Keratinocyte (primary cell): ENCODE data around the gene AP5B1. TPM values are rescaled to one million over a fixed set of nuclear protein-coding genes. Genes with fewer than 3 reads are reported as not detected.

ENCODE experiments used
- DNase-seq: peaks from one replicate; pipeline ENCODE4 v3.0.0-alpha.2; 2011; ENCODE audit warnings: low read depth, missing footprints, low spot score
- FAIRE-seq: peaks from 2 replicates; lab custom pipeline; 2011; peaks lifted over from hg19 to GRCh38; lab: Jason Lieb, UNC
- H2AFZ ChIP-seq: 2 replicates; pipeline ENCODE4 v1.6.0; 2012; ENCODE audit warnings: low read length, control low read depth, inconsistent platforms; ENCODE audit not compliant: control insufficient read depth
- H3K27ac ChIP-seq: 2 replicates; pipeline ENCODE4 v1.5.1; 2011; ENCODE audit warnings: low read length; ENCODE audit not compliant: control insufficient read depth, insufficient read depth
- H3K27me3 ChIP-seq: 3 replicates; pipeline ENCODE4 v1.6.0; 2011; ENCODE audit warnings: low read length; ENCODE audit not compliant: control insufficient read depth, insufficient read depth; ENCODE audit errors: extremely low read depth
- H3K36me3 ChIP-seq, 2 experiments: 2 replicates in 1 of 2; 3 replicates in 1 of 2; pipeline ENCODE4 v1.5.1; 2011; ENCODE audit warnings: low read length in 2 of 2, mild to moderate bottlenecking in 1 of 2; ENCODE audit not compliant: control insufficient read depth in 2 of 2, insufficient read depth in 2 of 2; ENCODE audit errors: extremely low read depth in 1 of 2
- H3K4me1 ChIP-seq: 3 replicates; pipeline ENCODE4 v1.5.1; 2011; ENCODE audit warnings: low read length; ENCODE audit not compliant: control insufficient read depth, insufficient read depth; ENCODE audit errors: extremely low read depth
- H3K4me2 ChIP-seq: 3 replicates; pipeline ENCODE4 v1.6.0; 2011; ENCODE audit warnings: low read depth, low read length; ENCODE audit not compliant: control insufficient read depth, insufficient read depth; ENCODE audit errors: extremely low read depth
- H3K4me3 ChIP-seq, 3 experiments: fragments of 200-600 bp in 1 of 3; sonication (generic) in 1 of 3; 2 replicates in 2 of 3; 3 replicates in 1 of 3; pipeline ENCODE4 v1.5.1; 2011 to 2016; ENCODE audit warnings: low read length in 3 of 3, mild to moderate bottlenecking in 3 of 3, control low read depth in 2 of 3, inconsistent platforms in 1 of 3, low read depth in 1 of 3, mixed read lengths in 1 of 3, mixed run types in 1 of 3, moderate library complexity in 1 of 3; ENCODE audit not compliant: control insufficient read depth in 2 of 3, insufficient read depth in 2 of 3; ENCODE audit errors: extremely low read depth in 1 of 3
- H3K79me2 ChIP-seq: 2 replicates; pipeline ENCODE4 v1.6.0; 2012; ENCODE audit warnings: low read length; ENCODE audit not compliant: control insufficient read depth, insufficient read depth
- H3K9ac ChIP-seq: 3 replicates; pipeline ENCODE4 v1.6.0; 2011; ENCODE audit warnings: low read length; ENCODE audit not compliant: control insufficient read depth, insufficient read depth; ENCODE audit errors: extremely low read depth
- H3K9me1 ChIP-seq: 3 replicates; pipeline ENCODE4 v1.6.0; 2011; ENCODE audit warnings: low read length; ENCODE audit not compliant: control insufficient read depth, insufficient read depth; ENCODE audit errors: extremely low read depth
- H3K9me3 ChIP-seq: 2 replicates; pipeline ENCODE4 v1.5.1; 2012; ENCODE audit warnings: low read depth, low read length; ENCODE audit not compliant: control insufficient read depth
- H4K20me1 ChIP-seq: 3 replicates; pipeline ENCODE4 v1.6.0; 2011; ENCODE audit warnings: low read length; ENCODE audit not compliant: control insufficient read depth, insufficient read depth; ENCODE audit errors: extremely low read depth
- EZH2 ChIP-seq: IDR thresholded peaks from one replicate; pipeline ENCODE4 v1.6.1; 2012; ENCODE audit warnings: inconsistent platforms, mild to moderate bottlenecking, low read length, moderate library complexity
- dilution Hi-C: fragments of 300-500 bp; cut with MboI; formaldehyde crosslinking; loops from one replicate; pipeline ENCODE4 v1.7.0; 2020; ENCODE audit warnings: low sequenced_read_pairs; ENCODE audit not compliant: extremely low pct_ligation_motif_present
- polyA plus RNA-seq, 5 experiments: library from polyadenylated mRNA; depleted of rRNA in 3 of 5; stranded (reverse) in 3 of 5; stranded (forward) in 1 of 5; unstranded in 1 of 5; fragments of >200 nt; gene quantifications; 1 replicate in 1 of 5; 2 replicates in 3 of 5; 3 replicates in 1 of 5; pipeline versions ENCODE4 v1.2.1 to v1.2.3, GENCODE V29; 2011 to 2012; ENCODE audit warnings: missing spikeins in 2 of 5, low read depth in 1 of 5, low replicate concordance in 1 of 5
- TF ChIP-seq, protein P1 (sequence below), 3 experiments: IDR thresholded peaks in 1 of 3; conservative IDR thresholded peaks in 1 of 3; optimal IDR thresholded peaks in 1 of 3; 2 replicates in 2 of 3; 3 replicates in 1 of 3; pipeline versions ENCODE3 to v1.5.1; 2011; ENCODE audit warnings: low read length in 3 of 3, mild to moderate bottlenecking in 3 of 3, moderate library complexity in 2 of 3, control low read depth in 1 of 3, inconsistent platforms in 1 of 3; ENCODE audit not compliant: insufficient read depth in 2 of 3; ENCODE audit errors: extremely low read depth in 1 of 3

The AP5B1 gene
- polyA plus RNA-seq, 1 donor (not counting 4 experiments of a cell fraction or from before 2014, with no cell fraction given), result 3.1 TPM

DNA sequence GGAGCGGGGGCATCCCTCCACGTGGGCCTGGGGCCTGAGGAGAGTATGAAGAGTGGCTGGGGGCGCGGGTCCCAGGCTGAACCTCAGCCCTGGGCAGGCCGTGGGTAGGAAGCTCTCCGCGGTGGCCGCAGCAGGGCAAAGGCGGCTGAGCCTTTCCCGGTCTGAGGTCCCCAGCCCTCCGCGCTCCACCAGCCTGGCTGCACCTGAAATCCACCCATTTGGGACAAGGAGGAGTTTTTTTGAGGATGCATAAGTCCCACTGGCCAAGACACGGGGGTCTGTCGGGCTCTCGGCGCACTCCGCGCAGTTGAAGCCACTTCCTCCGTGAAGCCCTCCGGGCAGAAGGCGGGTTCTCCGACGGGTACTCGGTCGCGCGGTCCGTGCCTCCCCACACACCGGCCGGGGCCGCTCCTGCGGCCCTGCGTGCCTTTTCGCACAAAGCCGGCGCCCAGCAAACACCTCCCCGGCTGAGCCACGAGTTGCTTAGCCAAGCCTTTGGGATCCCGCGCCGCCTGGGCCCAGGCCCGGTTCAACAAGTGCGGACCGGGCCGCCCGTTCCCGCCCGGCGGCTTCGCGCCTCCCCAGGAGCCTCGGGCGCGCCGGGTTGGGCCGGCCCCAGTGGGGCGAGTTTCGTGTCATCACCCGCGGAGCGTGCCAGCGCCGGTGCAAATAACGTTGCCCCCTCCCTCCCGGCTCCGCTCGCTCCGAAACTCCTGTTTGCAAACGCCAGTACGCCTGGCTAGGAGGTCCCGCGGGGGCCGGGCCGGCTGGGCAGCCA, 5.4 kb upstream of the AP5B1 start:
- dilution Hi-C loops, result no loop called here
- Histone ChIP-seq H3K27ac (no peak overlapping the region), H3K79me2 (no peaks in the 10 kb centered on the region), H3K9me3 (no peaks in the 10 kb centered on the region), H3K4me2 (peak overlapping the region; percentile 56), H3K9ac (no peak overlapping the region), H3K4me1 (peaks cover 21% of the 10 kb centered on the region), H3K27me3 (peaks cover 18% of the 10 kb centered on the region), H3K36me3 (no peaks in the 10 kb centered on the region), H4K20me1 (no peaks in the 10 kb centered on the region), H3K9me1 (no peaks in the 10 kb centered on the region), H3K4me3 (peak overlapping the region in 2 of 3 experiments; percentile 11 to 27), H2AFZ (no peak overlapping the region)
- no peak for FAIRE-seq
- no peak for DNase-seq
- TF ChIP-seq, protein P1, sequence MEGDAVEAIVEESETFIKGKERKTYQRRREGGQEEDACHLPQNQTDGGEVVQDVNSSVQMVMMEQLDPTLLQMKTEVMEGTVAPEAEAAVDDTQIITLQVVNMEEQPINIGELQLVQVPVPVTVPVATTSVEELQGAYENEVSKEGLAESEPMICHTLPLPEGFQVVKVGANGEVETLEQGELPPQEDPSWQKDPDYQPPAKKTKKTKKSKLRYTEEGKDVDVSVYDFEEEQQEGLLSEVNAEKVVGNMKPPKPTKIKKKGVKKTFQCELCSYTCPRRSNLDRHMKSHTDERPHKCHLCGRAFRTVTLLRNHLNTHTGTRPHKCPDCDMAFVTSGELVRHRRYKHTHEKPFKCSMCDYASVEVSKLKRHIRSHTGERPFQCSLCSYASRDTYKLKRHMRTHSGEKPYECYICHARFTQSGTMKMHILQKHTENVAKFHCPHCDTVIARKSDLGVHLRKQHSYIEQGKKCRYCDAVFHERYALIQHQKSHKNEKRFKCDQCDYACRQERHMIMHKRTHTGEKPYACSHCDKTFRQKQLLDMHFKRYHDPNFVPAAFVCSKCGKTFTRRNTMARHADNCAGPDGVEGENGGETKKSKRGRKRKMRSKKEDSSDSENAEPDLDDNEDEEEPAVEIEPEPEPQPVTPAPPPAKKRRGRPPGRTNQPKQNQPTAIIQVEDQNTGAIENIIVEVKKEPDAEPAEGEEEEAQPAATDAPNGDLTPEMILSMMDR (optimal IDR thresholded peaks at IDR 0.05 in 1 of 3, IDR thresholded peaks at IDR 0.05 in 1 of 3, conservative IDR thresholded peaks at IDR 0.05 in 1 of 3; ENCODE audit: extremely low read depth in 1 of 3, insufficient read depth in 2 of 3, low read length in 3 of 3), result no peak
- TF ChIP-seq EZH2, result no peak

- H3K9me1 ChIP-seq, result no peaks in the 10 kb centered on the region
- H3K79me2 ChIP-seq, result no peaks in the 10 kb centered on the region
- H3K27me3 ChIP-seq, result peaks cover 18% of the 10 kb centered on the region
- DNase-seq, result no peak
- H3K9me3 ChIP-seq, result no peaks in the 10 kb centered on the region
- no peak overlapping the region for H3K27ac ChIP-seq
- H2AFZ ChIP-seq, result no peak overlapping the region
- peaks cover 15% of the 10 kb centered on the region for H3K4me1 ChIP-seq
- H3K9ac ChIP-seq, result no peak overlapping the region
- FAIRE-seq, result no peak
- no peak overlapping the region for H3K4me2 ChIP-seq
- dilution Hi-C loops, result no loop called here
- H3K4me3 ChIP-seq, result no peak overlapping the region
- no peaks in the 10 kb centered on the region for H3K36me3 ChIP-seq
- no peaks in the 10 kb centered on the region for H4K20me1 ChIP-seq
- TF ChIP-seq, protein P1 (optimal IDR thresholded peaks at IDR 0.05 in 1 of 3, IDR thresholded peaks at IDR 0.05 in 1 of 3, conservative IDR thresholded peaks at IDR 0.05 in 1 of 3; ENCODE audit: extremely low read depth in 1 of 3, insufficient read depth in 2 of 3, low read length in 3 of 3), result no peak
Observed at GRCh38 chr11:65785319-65786007, 4.7 kb upstream of the AP5B1 start.
